C4-2B (cell line): Measurements from ENCODE around the gene NOTUM.

Experiments
- CTCF ChIP-seq: fragments of 450-650 bp; conservative IDR thresholded peaks from 2 replicates; pipeline ENCODE4 v1.5.1; 2017; ENCODE audit warnings: mild to moderate bottlenecking
- ZFX ChIP-seq: fragments of 450-650 bp; IDR thresholded peaks from 2 replicates; pipeline ENCODE4 v1.6.1; 2017

- TF ChIP-seq CTCF (no peak), ZFX (no peak)
Observed at GRCh38 chr17:81987161-81987770, 26.3 kb upstream of the NOTUM start.
